Left ventricle myocardium inferior (tissue), 1 donor: ENCODE measurements around the gene RAD51B. TPM values are rescaled to one million over a fixed set of nuclear protein-coding genes. Genes with fewer than 3 reads are reported as not detected.
A peak's percentile ranks its signal among the peaks of the same experiment; 100 is the strongest.

Experiments used
- DNase-seq: peaks from one replicate; pipeline ENCODE4 v3.0.0-alpha.2; 2020
- H3K27ac ChIP-seq: fragments of 200-600 bp; replicated peaks from 2 replicates; pipeline ENCODE4 v1.8.0; 2021
- H3K27me3 ChIP-seq: fragments of 200-600 bp; 2 replicates; pipeline ENCODE4 v1.8.0; 2021; ENCODE audit warnings: low read depth
- H3K36me3 ChIP-seq: fragments of 200-600 bp; 2 replicates; pipeline ENCODE4 v1.8.0; 2021
- H3K4me1 ChIP-seq: fragments of 200-600 bp; 2 replicates; pipeline ENCODE4 v1.8.0; 2021
- H3K4me3 ChIP-seq: fragments of 200-600 bp; 2 replicates; pipeline ENCODE4 v1.8.0; 2021; ENCODE audit warnings: mild to moderate bottlenecking, moderate library complexity
- H3K9me3 ChIP-seq: fragments of 200-600 bp; replicated peaks from 2 replicates; pipeline ENCODE4 v1.8.0; 2021
- intact Hi-C: fragments of 100-400 bp; cut with micrococcal nuclease; formaldehyde crosslinking; loops from one replicate; pipeline ENCODE4 v1.11.0; 2022
- total RNA-seq: library from RNA; stranded (reverse); fragmentation: NEBNext Ultra II Directional; extraction: Animal tissue kit (Norgen Biotek cat#: 25700); gene quantifications from one replicate; pipeline ENCODE4 v1.2.1, GENCODE V29; 2021
- TF ChIP-seq, protein P1 (sequence below): fragments of 200-600 bp; IDR thresholded peaks from 2 replicates; pipeline ENCODE4 v1.8.0; 2021; ENCODE audit warnings: antibody characterized with exemption, mild to moderate bottlenecking, borderline replicate concordance
- donor health status: DM: no; HTN: yes; CAD: no; lungs with severe emphysema.

The RAD51B gene
- total RNA-seq, 1 donor from 2014 or later = 2.4 TPM

- Histone ChIP-seq H3K27me3 (no peaks in the 10 kb centered on the region), H3K4me3 (no peak overlapping the region), H3K27ac (no peak overlapping the region), H3K9me3 (no peaks in the 10 kb centered on the region), H3K4me1 (peaks cover 56% of the 10 kb centered on the region), H3K36me3 (no peaks in the 10 kb centered on the region)
- TF ChIP-seq, protein P1, sequence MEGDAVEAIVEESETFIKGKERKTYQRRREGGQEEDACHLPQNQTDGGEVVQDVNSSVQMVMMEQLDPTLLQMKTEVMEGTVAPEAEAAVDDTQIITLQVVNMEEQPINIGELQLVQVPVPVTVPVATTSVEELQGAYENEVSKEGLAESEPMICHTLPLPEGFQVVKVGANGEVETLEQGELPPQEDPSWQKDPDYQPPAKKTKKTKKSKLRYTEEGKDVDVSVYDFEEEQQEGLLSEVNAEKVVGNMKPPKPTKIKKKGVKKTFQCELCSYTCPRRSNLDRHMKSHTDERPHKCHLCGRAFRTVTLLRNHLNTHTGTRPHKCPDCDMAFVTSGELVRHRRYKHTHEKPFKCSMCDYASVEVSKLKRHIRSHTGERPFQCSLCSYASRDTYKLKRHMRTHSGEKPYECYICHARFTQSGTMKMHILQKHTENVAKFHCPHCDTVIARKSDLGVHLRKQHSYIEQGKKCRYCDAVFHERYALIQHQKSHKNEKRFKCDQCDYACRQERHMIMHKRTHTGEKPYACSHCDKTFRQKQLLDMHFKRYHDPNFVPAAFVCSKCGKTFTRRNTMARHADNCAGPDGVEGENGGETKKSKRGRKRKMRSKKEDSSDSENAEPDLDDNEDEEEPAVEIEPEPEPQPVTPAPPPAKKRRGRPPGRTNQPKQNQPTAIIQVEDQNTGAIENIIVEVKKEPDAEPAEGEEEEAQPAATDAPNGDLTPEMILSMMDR = peak; percentile 46
- no peak for DNase-seq
- intact Hi-C loops = no loop called here
Measured at GRCh38 chr14:68655911-68656316, 836.3 kb downstream of the RAD51B start.

DNA sequence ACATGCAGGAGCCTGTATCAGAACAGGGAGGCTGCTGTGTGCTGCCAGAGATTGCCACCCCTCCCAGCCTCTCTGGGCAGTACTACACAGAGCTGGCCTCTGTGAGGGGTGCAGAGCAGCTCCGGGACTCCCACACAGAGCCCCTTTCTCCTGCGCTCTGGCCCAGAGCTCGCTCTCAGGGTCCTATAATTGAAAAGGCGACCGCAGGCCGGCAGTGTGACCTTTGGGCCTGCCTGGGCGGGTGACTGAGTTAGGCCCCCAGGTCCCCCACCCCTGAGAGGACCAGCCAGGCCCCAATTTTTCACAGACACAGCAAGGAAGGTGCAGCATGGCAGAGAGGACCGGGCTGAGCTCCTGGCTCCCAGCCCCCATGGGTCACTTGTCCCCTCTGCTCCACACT is 836.9 kb downstream of the RAD51B start:
- Histone ChIP-seq H3K9me3 (no peaks in the 10 kb centered on the region), H3K36me3 (no peaks in the 10 kb centered on the region), H3K4me1 (peaks cover 50% of the 10 kb centered on the region), H3K27me3 (no peaks in the 10 kb centered on the region), H3K4me3 (no peak overlapping the region), H3K27ac (no peak overlapping the region)
- TF ChIP-seq, protein P1 = no peak
- intact Hi-C loops = no loop called here
- DNase-seq = no peak

DNA sequence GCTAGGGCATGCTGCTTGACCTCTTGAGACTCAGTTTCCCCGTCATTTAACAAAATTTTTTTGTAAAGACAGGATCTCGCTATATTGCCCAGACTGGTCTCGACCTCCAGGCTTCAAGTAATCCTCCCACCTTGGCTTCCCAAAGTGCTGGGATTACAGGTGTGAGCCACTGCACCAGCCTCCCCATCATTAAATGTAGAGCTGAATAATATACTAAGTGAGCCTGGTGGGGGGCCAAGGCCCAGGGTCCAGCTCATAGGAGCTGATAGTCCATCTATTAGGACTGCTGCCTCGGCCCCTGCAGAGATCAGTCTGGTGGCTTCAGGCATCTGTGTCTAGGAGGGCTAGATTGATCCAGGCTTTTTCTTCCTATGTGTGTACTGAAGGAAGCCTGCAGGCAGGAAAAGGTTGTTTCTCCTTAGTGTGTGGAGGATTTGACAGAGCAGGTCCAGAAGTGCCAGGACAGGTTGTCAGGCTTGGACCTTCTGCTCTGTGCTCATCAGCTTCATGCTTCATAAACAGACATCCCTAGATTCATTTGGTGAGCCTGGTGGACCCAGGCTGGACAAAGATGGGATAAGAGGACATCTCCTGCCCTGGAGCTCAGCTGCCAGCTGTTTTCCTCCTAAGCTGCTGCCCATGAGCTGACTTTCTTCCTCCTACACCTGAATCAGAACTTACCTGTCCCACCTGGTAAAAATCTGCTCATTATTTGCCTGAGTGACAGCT is 837.9 kb downstream of the RAD51B start:
- intact Hi-C loops = no loop called here
- H3K4me3 ChIP-seq = no peak overlapping the region
- no peaks in the 10 kb centered on the region for H3K9me3 ChIP-seq
- TF ChIP-seq, protein P1 = no peak
- no peak overlapping the region for H3K27ac ChIP-seq
- no peaks in the 10 kb centered on the region for H3K27me3 ChIP-seq
- no peak for DNase-seq
- no peaks in the 10 kb centered on the region for H3K36me3 ChIP-seq
- peaks cover 44% of the 10 kb centered on the region for H3K4me1 ChIP-seq

DNA sequence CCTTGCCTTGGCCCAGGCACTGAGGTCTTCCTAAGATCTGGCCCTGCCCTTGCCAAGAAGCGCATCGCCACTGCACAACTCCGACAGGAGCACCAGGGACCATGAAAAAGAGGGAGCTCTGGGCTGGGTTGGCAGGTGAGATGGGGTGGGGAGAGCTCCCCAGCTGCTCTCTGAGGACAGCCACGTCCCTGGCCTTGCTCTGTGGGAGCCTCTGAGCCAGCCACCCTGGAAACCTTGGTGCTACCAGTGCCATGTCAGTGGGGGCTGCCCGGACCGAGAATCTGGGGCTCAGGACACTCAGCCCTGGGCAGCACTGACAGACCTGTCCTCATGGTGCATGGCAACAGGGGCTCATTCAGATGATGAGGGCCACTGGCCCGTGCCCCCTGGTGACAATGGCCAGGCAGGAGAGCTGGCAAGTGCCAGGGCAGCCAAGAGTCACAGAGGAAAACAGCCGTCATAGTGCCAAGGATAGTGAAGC is 838.5 kb downstream of the RAD51B start:
- Histone ChIP-seq H3K27ac (peak overlapping the region; percentile 70), H3K4me3 (no peak overlapping the region), H3K4me1 (peaks cover 42% of the 10 kb centered on the region), H3K36me3 (no peaks in the 10 kb centered on the region), H3K9me3 (no peaks in the 10 kb centered on the region), H3K27me3 (no peaks in the 10 kb centered on the region)
- TF ChIP-seq, protein P1 = no peak
- intact Hi-C loops = no loop called here
- no peak for DNase-seq

GRCh38 chr14:68658943-68659931 is 839.7 kb downstream of the RAD51B start:
- DNase-seq = no peak
- Histone ChIP-seq H3K9me3 (no peaks in the 10 kb centered on the region), H3K27ac (peak overlapping the region; percentile 70), H3K4me1 (peaks cover 51% of the 10 kb centered on the region), H3K4me3 (no peak overlapping the region), H3K27me3 (no peaks in the 10 kb centered on the region), H3K36me3 (no peaks in the 10 kb centered on the region)
- TF ChIP-seq, protein P1 = no peak
- intact Hi-C loops = no loop called here
